Measurements from ENCODE around the gene RASSF3.

DNA sequence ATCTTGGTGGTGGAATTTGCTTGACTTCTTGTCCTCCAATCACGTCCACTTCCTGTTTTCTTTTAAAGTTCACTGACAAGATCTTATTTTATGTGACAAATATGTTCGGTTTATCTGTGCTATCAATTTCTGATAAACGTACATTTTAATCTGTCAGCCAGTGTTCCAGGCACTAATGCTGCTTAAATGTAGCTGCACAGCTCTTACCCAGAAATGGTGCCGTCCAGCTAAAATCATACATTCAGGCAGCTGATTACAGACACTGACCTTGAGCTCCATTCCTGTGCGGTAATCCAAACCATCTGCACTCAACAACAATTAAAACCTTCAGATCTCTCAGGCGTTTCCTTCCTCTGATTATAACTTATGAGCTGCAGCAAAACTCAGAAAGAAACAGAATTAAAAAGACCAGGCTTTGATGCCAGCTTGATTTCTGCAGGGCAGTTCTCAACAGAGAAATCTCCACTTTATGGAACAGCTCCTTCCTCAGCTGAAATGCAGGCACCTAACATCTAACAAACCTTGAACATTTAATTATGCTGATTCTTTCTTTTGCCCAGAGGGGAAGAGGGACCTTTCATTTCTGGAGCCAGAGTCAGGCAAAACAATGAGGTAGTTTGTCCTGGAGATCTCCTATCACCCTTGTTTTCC lies 26.4 kb upstream of the RASSF3 start:
- TF ChIP-seq, protein P1, sequence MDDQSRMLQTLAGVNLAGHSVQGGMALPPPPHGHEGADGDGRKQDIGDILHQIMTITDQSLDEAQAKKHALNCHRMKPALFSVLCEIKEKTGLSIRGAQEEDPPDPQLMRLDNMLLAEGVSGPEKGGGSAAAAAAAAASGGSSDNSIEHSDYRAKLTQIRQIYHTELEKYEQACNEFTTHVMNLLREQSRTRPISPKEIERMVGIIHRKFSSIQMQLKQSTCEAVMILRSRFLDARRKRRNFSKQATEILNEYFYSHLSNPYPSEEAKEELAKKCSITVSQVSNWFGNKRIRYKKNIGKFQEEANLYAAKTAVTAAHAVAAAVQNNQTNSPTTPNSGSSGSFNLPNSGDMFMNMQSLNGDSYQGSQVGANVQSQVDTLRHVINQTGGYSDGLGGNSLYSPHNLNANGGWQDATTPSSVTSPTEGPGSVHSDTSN (IDR thresholded peaks at IDR 0.05; ENCODE audit: insufficient replicate concordance, low read depth, low read length) = no peak
- TF ChIP-seq SUZ12 (IDR thresholded peaks at IDR 0.05; ENCODE audit: unreplicated experiment) (no peak), SUPT20H (IDR thresholded peaks at IDR 0.05; ENCODE audit: borderline replicate concordance, control insufficient read depth, low read depth, low read length) (no peak), MXI1 (IDR thresholded peaks at IDR 0.05; ENCODE audit: low read depth, low read length) (no peak)
- TF ChIP-seq, protein P2, sequence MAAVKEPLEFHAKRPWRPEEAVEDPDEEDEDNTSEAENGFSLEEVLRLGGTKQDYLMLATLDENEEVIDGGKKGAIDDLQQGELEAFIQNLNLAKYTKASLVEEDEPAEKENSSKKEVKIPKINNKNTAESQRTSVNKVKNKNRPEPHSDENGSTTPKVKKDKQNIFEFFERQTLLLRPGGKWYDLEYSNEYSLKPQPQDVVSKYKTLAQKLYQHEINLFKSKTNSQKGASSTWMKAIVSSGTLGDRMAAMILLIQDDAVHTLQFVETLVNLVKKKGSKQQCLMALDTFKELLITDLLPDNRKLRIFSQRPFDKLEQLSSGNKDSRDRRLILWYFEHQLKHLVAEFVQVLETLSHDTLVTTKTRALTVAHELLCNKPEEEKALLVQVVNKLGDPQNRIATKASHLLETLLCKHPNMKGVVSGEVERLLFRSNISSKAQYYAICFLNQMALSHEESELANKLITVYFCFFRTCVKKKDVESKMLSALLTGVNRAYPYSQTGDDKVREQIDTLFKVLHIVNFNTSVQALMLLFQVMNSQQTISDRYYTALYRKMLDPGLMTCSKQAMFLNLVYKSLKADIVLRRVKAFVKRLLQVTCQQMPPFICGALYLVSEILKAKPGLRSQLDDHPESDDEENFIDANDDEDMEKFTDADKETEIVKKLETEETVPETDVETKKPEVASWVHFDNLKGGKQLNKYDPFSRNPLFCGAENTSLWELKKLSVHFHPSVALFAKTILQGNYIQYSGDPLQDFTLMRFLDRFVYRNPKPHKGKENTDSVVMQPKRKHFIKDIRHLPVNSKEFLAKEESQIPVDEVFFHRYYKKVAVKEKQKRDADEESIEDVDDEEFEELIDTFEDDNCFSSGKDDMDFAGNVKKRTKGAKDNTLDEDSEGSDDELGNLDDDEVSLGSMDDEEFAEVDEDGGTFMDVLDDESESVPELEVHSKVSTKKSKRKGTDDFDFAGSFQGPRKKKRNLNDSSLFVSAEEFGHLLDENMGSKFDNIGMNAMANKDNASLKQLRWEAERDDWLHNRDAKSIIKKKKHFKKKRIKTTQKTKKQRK (IDR thresholded peaks at IDR 0.05; ENCODE audit: low read depth, low read length) = no peak
- TF ChIP-seq, protein P3, sequence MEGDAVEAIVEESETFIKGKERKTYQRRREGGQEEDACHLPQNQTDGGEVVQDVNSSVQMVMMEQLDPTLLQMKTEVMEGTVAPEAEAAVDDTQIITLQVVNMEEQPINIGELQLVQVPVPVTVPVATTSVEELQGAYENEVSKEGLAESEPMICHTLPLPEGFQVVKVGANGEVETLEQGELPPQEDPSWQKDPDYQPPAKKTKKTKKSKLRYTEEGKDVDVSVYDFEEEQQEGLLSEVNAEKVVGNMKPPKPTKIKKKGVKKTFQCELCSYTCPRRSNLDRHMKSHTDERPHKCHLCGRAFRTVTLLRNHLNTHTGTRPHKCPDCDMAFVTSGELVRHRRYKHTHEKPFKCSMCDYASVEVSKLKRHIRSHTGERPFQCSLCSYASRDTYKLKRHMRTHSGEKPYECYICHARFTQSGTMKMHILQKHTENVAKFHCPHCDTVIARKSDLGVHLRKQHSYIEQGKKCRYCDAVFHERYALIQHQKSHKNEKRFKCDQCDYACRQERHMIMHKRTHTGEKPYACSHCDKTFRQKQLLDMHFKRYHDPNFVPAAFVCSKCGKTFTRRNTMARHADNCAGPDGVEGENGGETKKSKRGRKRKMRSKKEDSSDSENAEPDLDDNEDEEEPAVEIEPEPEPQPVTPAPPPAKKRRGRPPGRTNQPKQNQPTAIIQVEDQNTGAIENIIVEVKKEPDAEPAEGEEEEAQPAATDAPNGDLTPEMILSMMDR (IDR thresholded peaks at IDR 0.05 in 2 of 3, conservative IDR thresholded peaks at IDR 0.05 in 1 of 3; ENCODE audit: control insufficient read depth in 2 of 3, extremely low read depth in 1 of 3, insufficient read depth in 1 of 3, low read depth in 3 of 3, low read length in 3 of 3) = no peak
